GM18508 (cell line): ENCODE data around the gene SLC43A1.

Source experiments
- ATAC-seq: cut with Tn5 transposase; IDR thresholded peaks from one replicate; pipeline ENCODE4 v1.9.1; 2021; ENCODE audit warnings: moderate number of reproducible peaks; ENCODE audit not compliant: insufficient read depth, unreplicated experiment

The SLC43A1 gene

DNA sequence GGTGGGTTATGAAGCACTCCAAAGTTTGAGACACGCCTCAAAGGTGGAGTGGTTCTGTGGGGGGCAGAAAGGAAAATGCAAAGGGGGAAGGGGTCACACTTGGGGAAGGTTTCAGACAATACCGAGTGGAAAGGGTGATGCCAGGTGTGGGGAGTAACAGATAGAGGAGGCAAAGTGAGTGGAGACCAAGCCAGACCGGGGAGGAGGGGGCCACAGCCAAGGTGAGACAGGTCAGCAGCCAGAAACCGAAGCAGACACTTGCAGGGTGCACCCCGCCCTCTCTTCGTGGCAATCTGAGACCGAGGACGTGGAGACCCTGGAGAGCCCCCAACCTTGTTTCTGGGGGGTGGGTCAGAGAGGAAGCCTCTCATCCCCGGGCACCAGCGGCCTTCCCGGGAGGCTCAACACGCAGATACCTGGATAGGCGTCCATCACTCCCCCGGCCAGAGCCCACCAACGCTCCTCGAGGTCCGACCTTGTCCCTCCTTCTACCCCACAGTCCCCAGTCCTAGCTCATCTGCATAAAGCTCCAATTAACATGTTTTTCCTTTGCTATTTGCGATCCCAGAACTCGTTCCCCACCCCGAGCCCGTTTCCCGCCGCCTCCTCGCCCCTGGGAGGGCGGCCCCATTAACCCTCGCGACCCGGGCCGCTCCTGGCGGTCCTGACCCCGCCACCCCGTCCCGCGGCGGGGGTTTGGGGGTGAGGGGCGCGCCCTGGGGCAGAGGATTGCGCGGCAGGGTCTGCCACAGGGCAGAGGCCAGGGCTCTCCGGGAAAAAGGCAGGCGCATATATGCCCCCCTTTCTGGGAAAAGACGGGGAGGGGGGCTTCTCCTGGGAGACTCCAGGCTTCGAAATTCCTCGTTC, 33.4 kb downstream of the SLC43A1 start:
- ATAC-seq: no peak

DNA sequence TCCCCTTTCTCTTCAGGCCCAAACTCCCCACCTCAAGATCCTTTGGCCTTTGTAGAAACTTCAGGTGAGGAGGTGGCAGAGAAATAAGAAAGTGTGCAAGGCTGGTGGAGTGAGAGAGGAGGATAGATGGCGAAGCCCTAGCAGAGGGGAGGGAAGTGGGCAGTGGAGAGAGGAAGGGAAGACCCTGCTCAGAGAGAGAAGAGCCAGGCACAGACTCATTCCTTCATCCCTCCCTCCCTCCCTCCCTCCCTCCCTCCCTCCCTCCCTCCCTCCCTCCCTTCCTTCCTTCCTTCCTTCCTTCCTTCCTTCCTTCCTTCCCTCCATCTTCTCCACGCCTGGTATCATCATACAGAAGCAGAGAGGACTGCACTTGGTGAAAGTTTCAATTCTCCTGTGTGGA, 34.2 kb downstream of the SLC43A1 start:
- no peak for ATAC-seq

DNA sequence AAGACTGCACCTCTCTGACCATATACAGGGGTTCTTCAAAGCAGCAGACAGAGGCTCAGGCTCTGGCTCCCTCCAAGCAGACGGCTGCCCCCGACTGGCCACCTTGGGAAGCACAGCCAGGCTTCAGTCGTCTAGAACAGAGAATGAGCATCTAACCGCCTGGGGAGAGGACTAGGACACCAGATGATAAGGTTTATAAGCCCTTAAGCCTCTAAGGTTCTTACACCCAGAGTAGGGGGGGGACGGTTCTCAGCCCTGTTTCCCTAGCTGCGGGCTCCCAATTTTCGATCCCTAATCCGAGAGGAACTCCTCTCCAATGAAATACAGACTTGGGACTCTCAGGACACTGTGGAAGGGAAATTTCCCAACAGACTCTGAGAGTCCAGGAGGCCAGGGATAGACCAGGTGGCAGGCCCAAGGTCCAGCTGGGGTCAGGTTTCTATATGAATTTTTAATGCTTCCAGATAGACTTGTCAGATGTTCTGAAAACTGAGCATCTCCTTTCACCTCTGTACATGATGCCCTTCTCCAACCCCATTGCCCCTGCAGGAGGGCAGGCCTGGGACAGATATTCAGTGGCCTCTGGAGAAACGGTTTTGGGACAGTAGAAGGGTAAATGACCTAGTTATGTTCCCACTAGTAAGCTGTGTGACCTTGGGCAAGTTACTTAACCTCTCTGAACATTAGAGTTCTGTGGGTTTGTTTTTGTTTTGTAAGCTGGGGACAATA, 34.9 kb downstream of the SLC43A1 start:
- ATAC-seq: no peak

DNA sequence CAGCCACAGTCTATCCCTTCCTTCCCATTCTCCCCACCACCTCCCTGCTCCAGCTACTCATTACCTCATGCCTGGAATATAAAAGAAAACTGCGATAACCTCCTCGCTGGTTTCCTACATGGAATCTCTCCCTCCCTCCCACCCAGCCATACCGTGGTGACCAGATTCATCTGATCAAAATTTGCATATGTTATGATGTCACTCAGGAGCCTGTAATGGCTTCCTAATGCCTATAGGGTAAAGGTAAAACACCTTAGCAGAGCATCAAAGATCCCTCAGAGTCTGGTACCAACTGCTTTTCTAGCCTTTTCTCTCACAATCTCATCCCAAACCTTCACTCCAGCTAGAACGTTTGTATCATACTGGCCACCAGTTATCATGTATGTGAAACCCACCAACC, 35.6 kb downstream of the SLC43A1 start:
- no peak for ATAC-seq

DNA sequence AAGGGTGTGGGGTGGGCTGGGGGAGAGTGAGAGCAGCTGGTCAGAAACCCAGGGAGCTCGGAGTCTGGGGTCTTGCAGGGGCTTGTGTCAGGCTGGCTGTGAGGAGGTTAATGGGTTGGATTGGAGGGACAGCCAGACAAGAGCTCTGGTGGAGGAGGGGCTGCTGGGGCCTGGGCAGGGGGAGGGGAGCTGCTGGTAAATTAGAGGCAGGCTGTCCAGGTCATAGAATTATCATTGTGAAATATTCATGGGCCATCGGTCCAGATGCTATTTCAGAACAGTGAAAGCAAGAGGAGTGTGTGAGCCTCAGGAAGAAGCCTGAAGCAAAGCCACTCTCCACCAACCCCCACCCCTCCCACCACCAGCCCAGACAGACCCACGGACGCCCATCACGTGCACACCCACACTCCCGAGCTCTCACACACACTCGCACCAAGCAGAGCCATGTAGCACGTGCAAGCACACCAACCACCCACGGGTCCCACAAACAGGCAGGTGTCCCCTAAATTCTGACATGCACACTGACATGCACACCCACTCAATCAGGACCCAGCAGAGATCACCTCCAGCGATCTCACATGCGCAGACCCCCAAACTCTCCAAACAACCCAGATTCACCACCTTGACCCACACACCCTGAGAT, 36.4 kb downstream of the SLC43A1 start:
- no peak for ATAC-seq

DNA sequence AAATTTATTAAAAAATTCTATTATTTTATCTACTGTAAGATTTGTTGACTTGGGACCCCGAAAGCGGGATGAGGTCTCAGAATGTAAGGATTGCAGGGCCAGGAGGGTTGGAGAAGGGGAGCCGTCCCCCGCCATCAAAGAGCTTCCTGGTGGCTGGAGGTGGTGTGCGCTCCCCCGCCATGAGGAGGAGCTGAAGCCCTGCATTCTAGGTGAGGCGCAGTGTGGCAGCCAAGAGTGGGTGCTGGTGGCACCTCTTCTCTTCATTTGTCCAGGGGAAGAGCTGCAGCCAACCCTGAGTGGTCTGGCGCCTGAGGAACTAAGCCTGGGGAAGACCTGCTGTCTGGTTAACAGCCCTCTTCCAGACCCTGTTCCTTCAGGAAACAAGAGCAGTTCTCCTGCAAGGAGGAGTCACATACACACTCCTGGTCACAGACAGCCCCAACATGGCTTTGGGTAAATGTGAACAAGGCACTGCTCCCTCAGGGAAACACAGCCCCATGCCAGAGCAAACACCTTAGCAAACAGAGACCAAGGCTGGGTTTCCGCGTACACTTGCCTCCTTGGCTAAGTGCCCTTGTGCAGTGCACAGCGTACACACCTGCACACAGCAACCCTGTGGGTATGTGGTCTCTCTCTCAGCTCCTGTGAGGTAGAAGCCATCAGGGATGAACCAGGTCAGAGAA, 37.9 kb downstream of the SLC43A1 start:
- ATAC-seq: no peak

DNA sequence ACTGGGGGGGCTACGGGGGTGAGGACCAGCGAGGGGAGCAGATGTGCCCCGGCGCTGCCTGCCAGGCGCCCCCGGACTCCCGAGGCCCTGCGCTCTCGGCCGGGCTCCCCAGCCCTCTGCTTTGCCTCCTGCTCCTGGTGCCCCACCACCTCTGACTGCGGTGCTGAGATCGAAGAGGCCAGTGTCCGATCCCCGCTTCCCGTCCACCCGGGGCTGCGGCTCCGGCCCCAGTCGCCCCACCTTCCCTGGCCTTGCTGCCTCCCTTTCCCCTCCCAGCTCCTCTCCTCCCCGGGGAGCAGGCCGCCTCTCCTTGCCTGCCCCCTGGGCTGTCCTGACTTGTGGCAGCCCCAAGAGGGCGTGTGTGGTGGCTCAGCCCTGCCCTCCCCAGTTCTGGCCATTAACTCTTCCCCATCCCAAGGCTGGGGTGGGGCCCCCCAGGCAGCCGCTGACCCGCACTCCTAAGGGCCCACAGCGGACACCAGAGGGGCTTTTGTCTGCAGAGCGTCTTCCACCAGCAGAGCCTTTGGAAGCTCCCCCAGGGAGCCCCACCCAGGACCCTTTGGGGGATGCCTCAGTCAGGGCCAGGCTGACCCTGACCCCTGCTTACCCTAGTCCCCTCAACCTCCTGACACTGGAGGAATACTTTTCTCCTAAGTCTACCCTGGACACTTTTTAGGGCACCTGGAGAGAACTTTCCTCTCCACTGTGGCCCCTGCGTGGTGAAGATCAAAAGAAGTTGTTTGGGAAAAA, 38.6 kb downstream of the SLC43A1 start:
- ATAC-seq: peak; percentile 32

DNA sequence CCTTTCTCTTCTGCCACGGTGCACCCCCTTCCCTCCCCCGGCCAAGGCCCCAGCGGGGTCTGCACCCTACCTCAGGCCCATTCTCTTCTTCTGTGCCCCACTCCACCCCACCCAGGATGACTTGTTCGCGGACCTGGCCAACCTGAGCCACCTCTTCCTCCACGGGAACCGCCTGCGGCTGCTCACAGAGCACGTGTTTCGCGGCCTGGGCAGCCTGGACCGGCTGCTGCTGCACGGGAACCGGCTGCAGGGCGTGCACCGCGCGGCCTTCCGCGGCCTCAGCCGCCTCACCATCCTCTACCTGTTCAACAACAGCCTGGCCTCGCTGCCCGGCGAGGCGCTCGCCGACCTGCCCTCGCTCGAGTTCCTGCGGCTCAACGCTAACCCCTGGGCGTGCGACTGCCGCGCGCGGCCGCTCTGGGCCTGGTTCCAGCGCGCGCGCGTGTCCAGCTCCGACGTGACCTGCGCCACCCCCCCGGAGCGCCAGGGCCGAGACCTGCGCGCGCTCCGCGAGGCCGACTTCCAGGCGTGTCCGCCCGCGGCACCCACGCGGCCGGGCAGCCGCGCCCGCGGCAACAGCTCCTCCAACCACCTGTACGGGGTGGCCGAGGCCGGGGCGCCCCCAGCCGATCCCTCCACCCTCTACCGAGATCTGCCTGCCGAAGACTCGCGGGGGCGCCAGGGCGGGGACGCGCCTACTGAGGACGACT, 39.3 kb downstream of the SLC43A1 start:
- ATAC-seq: no peak

DNA sequence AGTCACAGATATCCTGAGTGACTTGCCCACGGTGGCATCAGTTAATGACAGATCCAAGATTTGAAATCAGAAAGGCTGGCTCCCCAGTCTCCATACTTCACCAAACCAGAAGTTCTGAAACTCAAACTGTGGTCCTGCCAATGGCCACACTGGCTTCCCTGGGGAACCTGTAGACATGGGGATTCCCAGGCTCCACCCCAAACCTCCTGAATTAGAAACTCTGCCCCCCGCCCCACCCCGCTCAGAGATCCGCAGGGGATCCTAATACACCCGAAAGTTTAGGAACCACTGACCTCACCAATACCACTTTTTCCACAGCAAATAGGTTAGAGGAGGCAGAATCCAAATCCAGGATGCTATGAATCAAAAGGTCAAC, 39.8 kb downstream of the SLC43A1 start:
- ATAC-seq: no peak

DNA sequence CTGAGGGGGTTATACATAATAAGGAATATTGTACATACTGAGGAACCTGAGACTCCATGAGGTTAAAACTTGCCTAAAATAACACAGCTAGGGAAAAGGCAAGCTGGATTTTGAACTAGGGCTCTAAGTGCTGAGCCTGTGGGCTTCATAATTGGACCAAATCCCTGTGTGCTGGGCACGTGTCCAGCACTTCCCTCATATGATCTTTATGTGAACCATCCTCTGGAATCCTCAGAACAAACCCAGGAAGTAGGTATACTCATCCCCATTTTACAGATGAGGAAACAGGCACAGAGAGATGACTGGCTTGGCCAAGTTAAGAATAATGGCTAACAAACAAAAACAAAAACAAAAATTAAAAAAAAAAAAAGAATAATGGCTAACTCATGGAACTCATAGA, 40.3 kb downstream of the SLC43A1 start:
- ATAC-seq: no peak

DNA sequence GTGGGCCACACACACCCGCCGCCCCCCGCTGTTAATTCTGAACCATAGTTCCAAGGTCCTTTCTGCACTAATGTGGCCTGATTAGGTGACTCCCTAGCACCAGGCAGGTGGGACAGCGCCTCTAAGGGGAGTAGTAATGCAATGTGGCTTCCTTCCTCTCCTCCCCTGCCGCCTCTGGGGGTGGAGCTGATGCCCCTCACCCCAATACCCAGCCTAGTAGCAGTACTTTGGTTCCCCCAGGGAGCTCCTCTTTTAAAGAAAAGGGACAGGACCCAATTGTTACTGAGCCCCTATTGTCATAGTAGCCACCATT, 40.7 kb downstream of the SLC43A1 start:
- ATAC-seq: no peak

DNA sequence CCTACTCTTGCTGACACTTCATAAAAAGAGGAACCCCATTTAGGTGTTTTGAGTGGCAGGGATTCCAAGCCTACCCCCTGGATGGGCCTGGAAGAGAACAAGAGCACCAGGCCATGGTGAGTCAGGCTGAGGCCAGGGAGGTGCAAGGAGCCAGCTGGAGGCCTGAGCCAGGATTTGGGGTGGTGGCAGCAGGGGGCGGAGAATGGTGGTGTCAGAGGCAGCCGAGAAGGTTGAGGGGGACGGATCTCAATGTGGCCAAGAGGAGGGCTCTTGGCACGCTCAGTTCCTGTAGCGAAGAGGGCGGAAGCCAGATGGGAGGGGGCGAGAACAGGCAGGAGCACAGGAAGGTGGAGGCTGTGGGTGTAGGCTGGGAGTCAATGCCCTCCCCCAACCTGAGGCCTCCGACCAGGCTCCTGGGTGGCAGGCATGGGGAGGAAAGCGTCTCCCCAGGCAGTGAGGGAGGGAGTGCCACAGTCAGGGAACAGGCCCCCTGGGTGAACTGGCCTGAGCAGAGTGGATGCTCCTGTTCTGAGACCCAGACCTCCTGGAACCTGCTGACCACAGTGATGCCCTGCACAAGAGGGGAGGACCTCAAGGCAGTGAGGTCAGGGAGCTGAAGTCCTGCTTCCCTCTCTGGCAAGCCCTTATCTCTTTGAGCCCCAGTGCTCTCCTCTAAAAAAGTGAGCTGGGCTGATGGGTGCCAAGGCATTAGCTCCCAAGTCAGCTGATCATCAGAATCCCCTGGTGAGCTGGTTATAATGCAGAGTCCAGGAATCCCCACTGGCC, 41.3 kb downstream of the SLC43A1 start:
- no peak for ATAC-seq

DNA sequence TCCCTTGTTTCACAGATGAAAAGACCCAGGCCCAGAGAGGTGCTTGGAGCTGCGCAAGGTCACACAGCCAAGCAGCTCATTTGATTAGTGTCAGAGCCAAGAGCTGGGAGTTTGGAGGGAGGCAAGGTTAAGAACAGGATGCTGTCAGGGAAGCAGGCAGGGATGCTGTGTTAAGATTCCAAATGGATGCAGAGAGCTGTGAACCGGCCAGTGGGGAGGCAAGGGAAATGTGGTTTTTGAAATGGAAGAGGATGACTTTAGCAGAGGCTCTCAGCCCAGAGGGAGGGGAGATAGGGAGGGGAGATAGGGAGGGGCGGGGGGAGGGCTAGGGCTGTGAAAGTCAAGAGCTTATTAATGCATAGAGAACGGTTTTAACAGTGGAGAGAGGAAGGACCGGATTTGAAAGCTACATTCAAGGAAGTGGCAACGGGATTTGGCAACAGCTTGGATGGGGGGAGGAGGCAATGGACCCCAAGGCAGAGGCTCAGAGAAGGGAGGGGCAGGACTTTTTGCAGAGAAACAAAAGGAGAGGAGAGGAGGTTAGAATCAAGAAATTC, 42.1 kb downstream of the SLC43A1 start:
- ATAC-seq: no peak

DNA sequence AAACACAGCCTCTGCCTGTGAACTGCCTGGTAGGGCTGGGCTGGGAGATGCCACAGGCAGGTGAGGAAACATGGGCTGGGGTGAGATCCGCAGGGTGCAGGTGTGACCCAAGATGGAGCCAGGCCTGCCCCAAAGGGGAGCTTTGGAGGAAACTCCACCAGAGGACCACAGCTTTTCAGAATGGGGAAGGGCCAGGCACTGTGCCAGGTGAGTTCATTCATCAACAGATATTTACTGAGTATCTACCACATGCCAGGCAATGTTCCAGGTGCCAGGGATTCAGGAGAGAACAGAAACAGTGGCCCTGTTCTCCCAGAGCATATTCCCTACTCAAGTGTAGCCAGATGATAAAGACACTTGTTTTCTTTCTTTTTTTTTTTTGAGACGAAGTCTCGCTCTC, 44.0 kb downstream of the SLC43A1 start:
- ATAC-seq: no peak

DNA sequence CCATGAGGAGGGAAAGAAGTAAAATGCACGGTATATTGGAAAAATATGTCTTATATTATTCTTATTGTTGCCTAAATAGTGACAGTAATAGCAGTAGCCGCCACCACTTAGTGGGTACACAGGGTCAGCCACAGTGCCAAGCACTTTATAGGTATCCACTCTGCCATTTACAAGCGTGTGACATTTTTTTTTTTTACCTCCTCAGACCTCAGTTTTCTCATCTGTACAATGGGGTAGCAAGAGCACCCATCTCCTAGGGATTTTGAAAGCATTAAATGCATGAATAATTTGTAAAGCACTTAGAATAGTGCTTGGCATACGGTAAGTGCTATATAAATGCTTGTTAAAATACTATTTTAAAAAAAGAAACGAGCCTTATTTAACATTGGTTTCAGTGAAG, 46.2 kb downstream of the SLC43A1 start:
- no peak for ATAC-seq

DNA sequence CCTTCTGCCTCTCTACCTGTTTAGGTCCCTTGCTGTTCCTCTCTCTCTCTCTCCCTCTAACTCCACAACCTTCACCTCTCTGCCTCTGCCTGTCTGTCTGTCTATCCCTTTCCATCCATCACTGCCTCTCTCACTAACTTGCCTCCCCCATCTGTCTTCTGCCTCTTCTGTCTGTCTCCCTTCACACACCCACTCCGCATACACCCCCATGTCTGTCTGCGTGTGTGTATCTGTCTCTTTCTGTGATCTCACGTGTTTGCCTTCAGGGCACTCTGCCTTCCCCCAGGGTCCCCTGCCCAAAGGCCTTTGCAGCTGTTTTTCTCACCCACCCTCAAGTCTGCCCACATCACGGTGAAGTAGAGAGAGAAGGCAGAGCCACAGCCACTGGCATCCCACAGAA, 47.2 kb downstream of the SLC43A1 start:
- ATAC-seq: no peak

DNA sequence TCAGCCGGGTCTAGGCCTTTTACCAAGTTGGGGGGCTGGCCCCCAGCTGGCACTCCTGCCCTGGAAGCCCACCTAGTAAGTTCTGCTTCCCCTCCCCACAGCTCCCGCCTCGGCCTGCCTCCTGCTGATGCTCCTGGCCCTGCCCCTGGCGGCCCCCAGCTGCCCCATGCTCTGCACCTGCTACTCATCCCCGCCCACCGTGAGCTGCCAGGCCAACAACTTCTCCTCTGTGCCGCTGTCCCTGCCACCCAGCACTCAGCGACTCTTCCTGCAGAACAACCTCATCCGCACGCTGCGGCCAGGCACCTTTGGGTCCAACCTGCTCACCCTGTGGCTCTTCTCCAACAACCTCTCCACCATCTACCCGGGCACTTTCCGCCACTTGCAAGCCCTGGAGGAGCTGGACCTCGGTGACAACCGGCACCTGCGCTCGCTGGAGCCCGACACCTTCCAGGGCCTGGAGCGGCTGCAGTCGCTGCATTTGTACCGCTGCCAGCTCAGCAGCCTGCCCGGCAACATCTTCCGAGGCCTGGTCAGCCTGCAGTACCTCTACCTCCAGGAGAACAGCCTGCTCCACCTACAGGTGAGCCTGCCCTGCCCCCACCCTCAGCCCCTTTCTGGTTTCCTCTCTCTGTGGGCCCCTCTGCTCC, 47.9 kb downstream of the SLC43A1 start:
- ATAC-seq: no peak

DNA sequence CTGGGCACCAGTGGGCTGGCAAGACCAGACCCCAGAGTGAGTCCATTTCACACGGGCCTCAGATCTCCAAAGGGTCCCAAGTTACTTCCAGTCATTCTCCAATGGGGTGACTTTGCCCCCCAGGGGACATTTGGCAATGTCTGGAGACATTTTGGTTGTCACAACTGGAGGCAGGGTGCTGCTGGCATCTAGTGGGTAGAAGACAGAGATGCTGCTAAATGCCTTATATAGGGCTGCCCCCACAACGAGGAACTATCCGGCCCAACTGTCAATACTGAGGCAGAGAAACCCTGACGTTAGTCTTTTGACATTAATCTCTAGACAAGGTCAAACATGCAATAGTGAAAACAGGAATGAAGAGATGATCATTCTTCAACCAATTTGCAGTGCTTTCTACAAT, 48.8 kb downstream of the SLC43A1 start:
- no peak for ATAC-seq
